Neutrophil (primary cell): ENCODE measurements around the gene OAF.

Source experiments
- H3K27ac ChIP-seq: fragments of 200-600 bp; sonication (generic); 2 replicates; pipeline ENCODE4 v1.5.1; 2016; ENCODE audit warnings: mild to moderate bottlenecking, moderate library complexity
- H3K27me3 ChIP-seq: fragments of 200-600 bp; sonication (generic); 2 replicates; pipeline ENCODE4 v1.6.0; 2016; ENCODE audit warnings: mild to moderate bottlenecking
- H3K36me3 ChIP-seq: fragments of 200-600 bp; sonication (generic); 2 replicates; pipeline ENCODE4 v1.5.1; 2017
- H3K4me1 ChIP-seq, 2 experiments: fragments of 200-600 bp in 1 of 2; sonication (generic) in 1 of 2; 1 replicate in 1 of 2; 2 replicates in 1 of 2; pipeline versions ENCODE4 v1.5.1 to v1.6.1; 2013 to 2016; ENCODE audit warnings: low read depth in 1 of 2, low read length in 1 of 2, mild to moderate bottlenecking in 1 of 2, moderate library complexity in 1 of 2; ENCODE audit not compliant: control insufficient read depth in 1 of 2, insufficient read depth in 1 of 2
- H3K4me3 ChIP-seq, 2 experiments: fragments of 200-600 bp in 1 of 2; sonication (generic) in 1 of 2; 1 replicate in 1 of 2; 2 replicates in 1 of 2; pipeline ENCODE4 v1.5.1; 2013 to 2016; ENCODE audit warnings: low read depth in 1 of 2, low read length in 1 of 2, mild to moderate bottlenecking in 1 of 2, moderate library complexity in 1 of 2
- H3K9me3 ChIP-seq: fragments of 200-600 bp; sonication (generic); 2 replicates; pipeline ENCODE4 v1.5.1; 2016
- TF ChIP-seq, protein P1 (sequence below): fragments of 200-600 bp; sonication (generic); IDR thresholded peaks from 2 replicates; pipeline ENCODE4 v1.5.1; 2016; ENCODE audit warnings: antibody characterized with exemption

OAF gene

GRCh38 chr11:120212926-120213325, 2.1 kb downstream of the OAF start:
- Histone ChIP-seq H3K36me3 (no peaks in the 10 kb centered on the region), H3K27me3 (peaks cover 69% of the 10 kb centered on the region), H3K4me1 (peaks cover 11 to 22% of the 10 kb centered on the region in 2 experiments), H3K9me3 (no peaks in the 10 kb centered on the region), H3K4me3 (no peak overlapping the region), H3K27ac (no peak overlapping the region)
- TF ChIP-seq, protein P1, sequence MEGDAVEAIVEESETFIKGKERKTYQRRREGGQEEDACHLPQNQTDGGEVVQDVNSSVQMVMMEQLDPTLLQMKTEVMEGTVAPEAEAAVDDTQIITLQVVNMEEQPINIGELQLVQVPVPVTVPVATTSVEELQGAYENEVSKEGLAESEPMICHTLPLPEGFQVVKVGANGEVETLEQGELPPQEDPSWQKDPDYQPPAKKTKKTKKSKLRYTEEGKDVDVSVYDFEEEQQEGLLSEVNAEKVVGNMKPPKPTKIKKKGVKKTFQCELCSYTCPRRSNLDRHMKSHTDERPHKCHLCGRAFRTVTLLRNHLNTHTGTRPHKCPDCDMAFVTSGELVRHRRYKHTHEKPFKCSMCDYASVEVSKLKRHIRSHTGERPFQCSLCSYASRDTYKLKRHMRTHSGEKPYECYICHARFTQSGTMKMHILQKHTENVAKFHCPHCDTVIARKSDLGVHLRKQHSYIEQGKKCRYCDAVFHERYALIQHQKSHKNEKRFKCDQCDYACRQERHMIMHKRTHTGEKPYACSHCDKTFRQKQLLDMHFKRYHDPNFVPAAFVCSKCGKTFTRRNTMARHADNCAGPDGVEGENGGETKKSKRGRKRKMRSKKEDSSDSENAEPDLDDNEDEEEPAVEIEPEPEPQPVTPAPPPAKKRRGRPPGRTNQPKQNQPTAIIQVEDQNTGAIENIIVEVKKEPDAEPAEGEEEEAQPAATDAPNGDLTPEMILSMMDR = no peak

DNA sequence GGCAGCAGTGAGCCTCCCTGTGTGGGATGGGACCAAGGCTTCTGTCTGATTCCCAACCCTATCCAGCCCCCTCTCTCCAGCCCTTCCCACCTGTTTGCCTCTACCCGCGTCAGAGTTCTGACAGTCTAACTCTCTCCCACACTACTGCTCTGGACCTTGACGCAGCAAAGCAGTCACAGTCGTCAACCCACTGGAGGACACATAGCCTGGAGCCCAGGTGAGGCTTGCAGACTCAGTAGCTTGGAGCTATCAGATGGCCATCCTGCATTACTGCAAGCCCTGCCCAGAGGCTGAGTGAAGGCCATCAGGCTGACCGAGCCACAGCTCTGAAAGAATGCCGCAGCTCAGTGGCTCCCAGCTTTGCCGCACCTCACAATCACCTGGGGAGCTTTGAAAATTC, 3.7 kb downstream of the OAF start:
- H3K27ac ChIP-seq = no peak overlapping the region
- H3K36me3 ChIP-seq = no peaks in the 10 kb centered on the region
- TF ChIP-seq, protein P1 = no peak
- H3K9me3 ChIP-seq = no peaks in the 10 kb centered on the region
- peaks cover 53% of the 10 kb centered on the region for H3K27me3 ChIP-seq
- no peak overlapping the region for H3K4me3 ChIP-seq
- H3K4me1 ChIP-seq = peaks cover 5 to 14% of the 10 kb centered on the region in 2 experiments

DNA sequence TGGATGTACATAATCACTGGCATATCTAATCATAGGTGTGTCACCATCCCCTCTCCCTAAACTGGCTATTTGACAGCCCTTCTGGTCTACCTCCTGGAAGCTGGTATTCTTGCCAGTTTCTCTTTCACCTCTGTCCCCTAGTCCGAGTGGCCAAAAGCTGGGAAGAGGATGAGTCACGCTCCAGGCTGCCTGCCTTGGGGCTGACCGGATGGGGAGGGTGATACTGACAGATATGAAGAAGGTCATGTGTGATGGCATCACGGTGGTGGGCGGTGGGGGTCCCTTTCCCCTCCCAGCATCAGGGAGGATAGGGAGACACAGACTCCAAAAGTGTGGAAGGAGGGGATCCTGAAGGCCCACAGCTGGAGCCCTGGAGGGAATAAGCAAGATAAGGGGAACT, 4.8 kb downstream of the OAF start:
- peaks cover 2 to 6% of the 10 kb centered on the region in 2 experiments for H3K4me1 ChIP-seq
- no peaks in the 10 kb centered on the region for H3K9me3 ChIP-seq
- H3K27me3 ChIP-seq = peaks cover 42% of the 10 kb centered on the region
- TF ChIP-seq, protein P1 = no peak
- no peak overlapping the region for H3K4me3 ChIP-seq
- no peaks in the 10 kb centered on the region for H3K36me3 ChIP-seq
- H3K27ac ChIP-seq = no peak overlapping the region

GRCh38 chr11:120216426-120217102, 5.7 kb downstream of the OAF start:
- H3K27me3 ChIP-seq = peaks cover 33% of the 10 kb centered on the region
- no peak overlapping the region for H3K27ac ChIP-seq
- no peaks in the 10 kb centered on the region for H3K9me3 ChIP-seq
- H3K4me1 ChIP-seq = no peaks in the 10 kb centered on the region
- TF ChIP-seq, protein P1 = no peak
- H3K36me3 ChIP-seq = no peaks in the 10 kb centered on the region
- no peak overlapping the region for H3K4me3 ChIP-seq

DNA sequence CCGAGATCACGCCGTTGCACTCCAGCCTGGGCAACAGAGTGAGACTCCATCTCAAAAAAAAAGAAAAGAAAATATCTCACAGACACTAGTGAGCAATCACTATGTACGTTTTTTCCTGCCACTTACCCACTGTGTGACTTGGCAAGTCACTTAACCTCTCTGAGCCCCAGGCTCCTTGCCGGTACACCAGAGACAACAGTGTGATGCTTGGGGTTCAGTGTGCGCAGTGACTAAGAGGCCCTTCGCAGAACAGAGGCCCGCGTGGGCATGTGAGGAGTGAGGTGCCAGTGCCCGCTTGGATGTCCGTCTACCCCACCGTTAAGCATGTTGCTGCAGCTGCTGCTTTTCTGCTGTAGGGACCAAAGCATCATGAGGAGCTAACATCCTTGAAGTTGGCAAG, 6.7 kb downstream of the OAF start:
- TF ChIP-seq, protein P1 = no peak
- Histone ChIP-seq H3K4me1 (no peaks in the 10 kb centered on the region), H3K27me3 (peaks cover 23% of the 10 kb centered on the region), H3K4me3 (no peak overlapping the region), H3K27ac (no peak overlapping the region), H3K36me3 (no peaks in the 10 kb centered on the region), H3K9me3 (no peaks in the 10 kb centered on the region)
